NCI-H1105 treated with DMSO at 0.1 percent for 48 hours (cell line): ENCODE data around the gene ASB2.

Source experiments
- DNase-seq: peaks from one replicate; lab custom pipeline; 2025; lab: John Stamatoyannopoulos, UW

ASB2 gene

GRCh38 chr14:94001016-94001415 is 24.6 kb upstream of the ASB2 start:
- DNase-seq, result no peak

- no peak for DNase-seq
These were observed 23.9 kb upstream of the ASB2 start for GRCh38 chr14:94000267-94000666.

GRCh38 chr14:93999573-93999972 is 23.2 kb upstream of the ASB2 start:
- DNase-seq, result no peak

- no peak for DNase-seq
These were observed 22.6 kb upstream of the ASB2 start for GRCh38 chr14:93998871-93999403.

- DNase-seq, result no peak
These were observed 21.8 kb upstream of the ASB2 start for GRCh38 chr14:93997916-93998870.

GRCh38 chr14:93997082-93997481 is 20.7 kb upstream of the ASB2 start, which contains the start of gene CCDC197:
CCDC197 (plus strand) TSS chr14:93997301; CDS start chr14:93998132, 831 bp downstream.
- DNase-seq, result no peak

- no peak for DNase-seq
These were observed 19.8 kb upstream of the ASB2 start for GRCh38 chr14:93996130-93996695.

GRCh38 chr14:93994919-93995682 is 18.7 kb upstream of the ASB2 start:
- DNase-seq, result no peak

GRCh38 chr14:93993382-93993781 is 17.0 kb upstream of the ASB2 start:
- no peak for DNase-seq

- no peak for DNase-seq
These were observed 15.3 kb upstream of the ASB2 start for GRCh38 chr14:93991649-93992048.

GRCh38 chr14:93991212-93991611 is 14.8 kb upstream of the ASB2 start:
- no peak for DNase-seq

GRCh38 chr14:93989939-93990338 is 13.6 kb upstream of the ASB2 start:
- DNase-seq, result no peak

- no peak for DNase-seq
These were observed 11.6 kb upstream of the ASB2 start for GRCh38 chr14:93987815-93988476.

- DNase-seq, result no peak
These were observed 11.0 kb upstream of the ASB2 start for GRCh38 chr14:93987376-93987775.

GRCh38 chr14:93986955-93987354 is 10.6 kb upstream of the ASB2 start:
- no peak for DNase-seq

GRCh38 chr14:93984987-93985410 is 8.6 kb upstream of the ASB2 start:
- DNase-seq, result no peak

- DNase-seq, result no peak
These were observed 7.7 kb upstream of the ASB2 start for GRCh38 chr14:93984070-93984469.

GRCh38 chr14:93982230-93983007 is 6.0 kb upstream of the ASB2 start:
- DNase-seq, result no peak

GRCh38 chr14:93981316-93982229 is 5.2 kb upstream of the ASB2 start:
- DNase-seq, result no peak
